WTC11 (cell line): Measurements from ENCODE around the gene HYDIN. TPM values are rescaled to one million over a fixed set of nuclear protein-coding genes. Genes with fewer than 3 reads are reported as not detected.

Source experiments
- ATAC-seq: fragments of 200-7000 bp; cut with Tn5 transposase; 2 replicates; pipeline ENCODE4 v1.10.0; 2021; ENCODE audit warnings: mild to moderate bottlenecking, moderate library complexity
- CTCF ChIA-PET: fragments of 300-600 bp; sonication (Branson Sonifier 250); formaldehyde crosslinking; loops from one replicate; lab custom pipeline; 2021; ENCODE audit warnings: antibody characterized with exemption; lab: Charles Lee
- POLR2A ChIA-PET: fragments of 350-600 bp; sonication (Branson Sonifier 250); formaldehyde crosslinking; loops from one replicate; lab custom pipeline; 2021; ENCODE audit warnings: antibody characterized with exemption; lab: Charles Lee
- DNase-seq: peaks from one replicate; pipeline ENCODE4 v3.0.0; 2021; ENCODE audit warnings: low spot score
- H3K27ac Mint-ChIP-seq: 2 replicates; pipeline ENCODE4 v1.8.0; 2021; ENCODE audit warnings: mixed read lengths
- H3K27me3 Mint-ChIP-seq: 2 replicates; pipeline ENCODE4 v1.8.0; 2021; ENCODE audit warnings: low read depth, mild to moderate bottlenecking, moderate library complexity, mixed read lengths
- H3K36me3 Mint-ChIP-seq: 2 replicates; pipeline ENCODE4 v1.8.0; 2021; ENCODE audit warnings: mixed read lengths
- H3K4me1 Mint-ChIP-seq: 2 replicates; pipeline ENCODE4 v1.8.0; 2022; ENCODE audit warnings: mixed read lengths
- H3K4me3 Mint-ChIP-seq: 2 replicates; pipeline ENCODE4 v1.8.0; 2021; ENCODE audit warnings: mild to moderate bottlenecking, moderate library complexity, mixed read lengths
- H3K9me3 Mint-ChIP-seq: 2 replicates; pipeline ENCODE4 v1.8.0; 2021; ENCODE audit warnings: mixed read lengths
- CREB1 ChIP-seq: sonication (generic); formaldehyde crosslinking; IDR thresholded peaks from 2 replicates; pipeline ENCODE4 v1.8.0; 2023; ENCODE audit warnings: mild to moderate bottlenecking, missing genetic modification reagents
- GRHL2 ChIP-seq: fragments of 250-450 bp; sonication (Bioruptor Pico); IDR thresholded peaks from 2 replicates; pipeline ENCODE4 v1.8.0; 2022; ENCODE audit warnings: mild to moderate bottlenecking, moderate library complexity; ENCODE audit not compliant: insufficient replicate concordance, severe bottlenecking
- NFATC4 ChIP-seq: fragments of 250-450 bp; sonication (Bioruptor Pico); IDR thresholded peaks from 2 replicates; pipeline ENCODE4 v1.9.0; 2021; ENCODE audit warnings: mild to moderate bottlenecking
- ZNF121 ChIP-seq: sonication (generic); formaldehyde crosslinking; IDR thresholded peaks from 2 replicates; pipeline ENCODE4 v1.8.0; 2023; ENCODE audit warnings: missing genetic modification reagents
- ZNF317 ChIP-seq: sonication (generic); formaldehyde crosslinking; IDR thresholded peaks from 2 replicates; pipeline ENCODE4 v1.8.1; 2023; ENCODE audit warnings: low read depth, mild to moderate bottlenecking, moderate library complexity, missing genetic modification reagents, borderline replicate concordance
- ZNF416 ChIP-seq: fragments of 250-450 bp; sonication (Bioruptor Pico); IDR thresholded peaks from 2 replicates; pipeline ENCODE4 v1.9.0; 2021; ENCODE audit warnings: mild to moderate bottlenecking, inconsistent platforms
- total RNA-seq: library from RNA; stranded (reverse); gene quantifications from 3 replicates; pipeline ENCODE4 v1.2.3, GENCODE V29; 2021
- TF ChIP-seq, protein P1 (sequence below): sonication (generic); formaldehyde crosslinking; IDR thresholded peaks from 2 replicates; pipeline ENCODE4 v1.8.0; 2023; ENCODE audit warnings: missing genetic modification reagents
- TF ChIP-seq, protein P2 (sequence below): sonication (generic); formaldehyde crosslinking; IDR thresholded peaks from 2 replicates; pipeline ENCODE4 v1.8.1; 2022; ENCODE audit warnings: mild to moderate bottlenecking, missing genetic modification reagents, moderate library complexity, borderline replicate concordance
- TF ChIP-seq, protein P3 (sequence below): fragments of 250-450 bp; sonication (Bioruptor Pico); IDR thresholded peaks from 2 replicates; pipeline ENCODE4 v1.8.0; 2021; ENCODE audit warnings: mild to moderate bottlenecking
- TF ChIP-seq, protein P4 (sequence below): sonication (generic); formaldehyde crosslinking; conservative IDR thresholded peaks from 2 replicates; pipeline ENCODE4 v1.8.1; 2023; ENCODE audit warnings: mild to moderate bottlenecking, low read depth, missing genetic modification reagents, moderate library complexity
- TF ChIP-seq, protein P5 (sequence below): sonication (generic); formaldehyde crosslinking; IDR thresholded peaks from 2 replicates; pipeline ENCODE4 v1.8.0; 2023; ENCODE audit warnings: mild to moderate bottlenecking, missing genetic modification reagents
- TF ChIP-seq, protein P6 (sequence below): sonication (generic); formaldehyde crosslinking; IDR thresholded peaks from 2 replicates; pipeline ENCODE4 v1.8.0; 2022; ENCODE audit warnings: mild to moderate bottlenecking, missing genetic modification reagents
- TF ChIP-seq, protein P7 (sequence below): sonication (generic); formaldehyde crosslinking; IDR thresholded peaks from 2 replicates; pipeline ENCODE4 v1.8.1; 2023; ENCODE audit warnings: mild to moderate bottlenecking, moderate library complexity, missing genetic modification reagents

HYDIN gene
- total RNA-seq, 1 experiment from 2014 or later: 2.6 TPM

DNA sequence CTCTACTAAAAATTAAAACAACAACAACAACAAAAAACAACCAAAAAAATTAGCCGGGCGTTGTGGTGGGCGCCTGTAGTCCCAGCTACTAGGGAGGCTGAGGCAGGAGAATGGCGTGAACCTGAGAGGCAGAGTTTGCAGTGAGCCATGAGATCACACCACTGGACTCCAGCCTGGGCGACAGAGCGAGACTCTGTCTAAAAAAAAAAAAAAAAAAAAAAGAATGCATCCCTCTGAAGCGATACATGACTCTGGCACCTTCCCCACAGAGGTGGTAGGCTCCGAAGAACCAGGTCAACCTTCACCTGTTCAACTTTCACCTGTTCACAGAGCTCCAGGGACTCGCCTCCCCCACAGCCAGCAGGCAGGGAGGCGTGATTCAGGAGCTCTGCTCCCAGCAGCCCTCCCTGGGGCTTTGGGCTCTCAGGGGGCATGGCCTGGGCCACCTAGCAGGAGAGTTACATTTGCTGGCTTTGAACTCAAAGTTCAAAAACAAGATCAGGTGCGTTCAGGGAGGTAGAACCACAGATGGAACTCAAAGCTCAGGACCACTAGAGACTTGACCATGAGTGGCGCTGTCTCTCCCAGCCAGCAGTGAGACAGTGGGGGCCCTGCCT, 435.1 kb downstream of the HYDIN start:
- Mint-ChIP-seq H3K27ac (no peak overlapping the region), H3K36me3 (peaks cover 8% of the 10 kb centered on the region; the same call in 1 of the 2 replicates), H3K27me3 (no peaks in the 10 kb centered on the region), H3K4me1 (peaks cover 18% of the 10 kb centered on the region), H3K4me3 (no peak overlapping the region), H3K9me3 (no peaks in the 10 kb centered on the region)
- ChIA-PET POLR2A (no interaction called here), CTCF (no interaction called here)
- DNase-seq (no peak), ATAC-seq (no peak)
- TF ChIP-seq, protein P1, sequence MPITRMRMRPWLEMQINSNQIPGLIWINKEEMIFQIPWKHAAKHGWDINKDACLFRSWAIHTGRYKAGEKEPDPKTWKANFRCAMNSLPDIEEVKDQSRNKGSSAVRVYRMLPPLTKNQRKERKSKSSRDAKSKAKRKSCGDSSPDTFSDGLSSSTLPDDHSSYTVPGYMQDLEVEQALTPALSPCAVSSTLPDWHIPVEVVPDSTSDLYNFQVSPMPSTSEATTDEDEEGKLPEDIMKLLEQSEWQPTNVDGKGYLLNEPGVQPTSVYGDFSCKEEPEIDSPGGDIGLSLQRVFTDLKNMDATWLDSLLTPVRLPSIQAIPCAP: no peak
- TF ChIP-seq, protein P2, sequence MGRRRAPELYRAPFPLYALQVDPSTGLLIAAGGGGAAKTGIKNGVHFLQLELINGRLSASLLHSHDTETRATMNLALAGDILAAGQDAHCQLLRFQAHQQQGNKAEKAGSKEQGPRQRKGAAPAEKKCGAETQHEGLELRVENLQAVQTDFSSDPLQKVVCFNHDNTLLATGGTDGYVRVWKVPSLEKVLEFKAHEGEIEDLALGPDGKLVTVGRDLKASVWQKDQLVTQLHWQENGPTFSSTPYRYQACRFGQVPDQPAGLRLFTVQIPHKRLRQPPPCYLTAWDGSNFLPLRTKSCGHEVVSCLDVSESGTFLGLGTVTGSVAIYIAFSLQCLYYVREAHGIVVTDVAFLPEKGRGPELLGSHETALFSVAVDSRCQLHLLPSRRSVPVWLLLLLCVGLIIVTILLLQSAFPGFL (CRISPR knock-in tag): no peak
- TF ChIP-seq CREB1 (CRISPR knock-in tag) (no peak), ZNF416 (CRISPR knock-in tag) (no peak), GRHL2 (CRISPR knock-in tag) (no peak), ZNF121 (CRISPR knock-in tag) (no peak), NFATC4 (no peak), ZNF317 (no peak)
- TF ChIP-seq, protein P3, sequence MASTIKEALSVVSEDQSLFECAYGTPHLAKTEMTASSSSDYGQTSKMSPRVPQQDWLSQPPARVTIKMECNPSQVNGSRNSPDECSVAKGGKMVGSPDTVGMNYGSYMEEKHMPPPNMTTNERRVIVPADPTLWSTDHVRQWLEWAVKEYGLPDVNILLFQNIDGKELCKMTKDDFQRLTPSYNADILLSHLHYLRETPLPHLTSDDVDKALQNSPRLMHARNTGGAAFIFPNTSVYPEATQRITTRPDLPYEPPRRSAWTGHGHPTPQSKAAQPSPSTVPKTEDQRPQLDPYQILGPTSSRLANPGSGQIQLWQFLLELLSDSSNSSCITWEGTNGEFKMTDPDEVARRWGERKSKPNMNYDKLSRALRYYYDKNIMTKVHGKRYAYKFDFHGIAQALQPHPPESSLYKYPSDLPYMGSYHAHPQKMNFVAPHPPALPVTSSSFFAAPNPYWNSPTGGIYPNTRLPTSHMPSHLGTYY (CRISPR knock-in tag): no peak
- TF ChIP-seq, protein P4, sequence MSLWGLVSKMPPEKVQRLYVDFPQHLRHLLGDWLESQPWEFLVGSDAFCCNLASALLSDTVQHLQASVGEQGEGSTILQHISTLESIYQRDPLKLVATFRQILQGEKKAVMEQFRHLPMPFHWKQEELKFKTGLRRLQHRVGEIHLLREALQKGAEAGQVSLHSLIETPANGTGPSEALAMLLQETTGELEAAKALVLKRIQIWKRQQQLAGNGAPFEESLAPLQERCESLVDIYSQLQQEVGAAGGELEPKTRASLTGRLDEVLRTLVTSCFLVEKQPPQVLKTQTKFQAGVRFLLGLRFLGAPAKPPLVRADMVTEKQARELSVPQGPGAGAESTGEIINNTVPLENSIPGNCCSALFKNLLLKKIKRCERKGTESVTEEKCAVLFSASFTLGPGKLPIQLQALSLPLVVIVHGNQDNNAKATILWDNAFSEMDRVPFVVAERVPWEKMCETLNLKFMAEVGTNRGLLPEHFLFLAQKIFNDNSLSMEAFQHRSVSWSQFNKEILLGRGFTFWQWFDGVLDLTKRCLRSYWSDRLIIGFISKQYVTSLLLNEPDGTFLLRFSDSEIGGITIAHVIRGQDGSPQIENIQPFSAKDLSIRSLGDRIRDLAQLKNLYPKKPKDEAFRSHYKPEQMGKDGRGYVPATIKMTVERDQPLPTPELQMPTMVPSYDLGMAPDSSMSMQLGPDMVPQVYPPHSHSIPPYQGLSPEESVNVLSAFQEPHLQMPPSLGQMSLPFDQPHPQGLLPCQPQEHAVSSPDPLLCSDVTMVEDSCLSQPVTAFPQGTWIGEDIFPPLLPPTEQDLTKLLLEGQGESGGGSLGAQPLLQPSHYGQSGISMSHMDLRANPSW (CRISPR knock-in tag): no peak
- TF ChIP-seq, protein P5, sequence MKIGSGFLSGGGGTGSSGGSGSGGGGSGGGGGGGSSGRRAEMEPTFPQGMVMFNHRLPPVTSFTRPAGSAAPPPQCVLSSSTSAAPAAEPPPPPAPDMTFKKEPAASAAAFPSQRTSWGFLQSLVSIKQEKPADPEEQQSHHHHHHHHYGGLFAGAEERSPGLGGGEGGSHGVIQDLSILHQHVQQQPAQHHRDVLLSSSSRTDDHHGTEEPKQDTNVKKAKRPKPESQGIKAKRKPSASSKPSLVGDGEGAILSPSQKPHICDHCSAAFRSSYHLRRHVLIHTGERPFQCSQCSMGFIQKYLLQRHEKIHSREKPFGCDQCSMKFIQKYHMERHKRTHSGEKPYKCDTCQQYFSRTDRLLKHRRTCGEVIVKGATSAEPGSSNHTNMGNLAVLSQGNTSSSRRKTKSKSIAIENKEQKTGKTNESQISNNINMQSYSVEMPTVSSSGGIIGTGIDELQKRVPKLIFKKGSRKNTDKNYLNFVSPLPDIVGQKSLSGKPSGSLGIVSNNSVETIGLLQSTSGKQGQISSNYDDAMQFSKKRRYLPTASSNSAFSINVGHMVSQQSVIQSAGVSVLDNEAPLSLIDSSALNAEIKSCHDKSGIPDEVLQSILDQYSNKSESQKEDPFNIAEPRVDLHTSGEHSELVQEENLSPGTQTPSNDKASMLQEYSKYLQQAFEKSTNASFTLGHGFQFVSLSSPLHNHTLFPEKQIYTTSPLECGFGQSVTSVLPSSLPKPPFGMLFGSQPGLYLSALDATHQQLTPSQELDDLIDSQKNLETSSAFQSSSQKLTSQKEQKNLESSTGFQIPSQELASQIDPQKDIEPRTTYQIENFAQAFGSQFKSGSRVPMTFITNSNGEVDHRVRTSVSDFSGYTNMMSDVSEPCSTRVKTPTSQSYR (CRISPR knock-in tag): no peak
- TF ChIP-seq, protein P6, sequence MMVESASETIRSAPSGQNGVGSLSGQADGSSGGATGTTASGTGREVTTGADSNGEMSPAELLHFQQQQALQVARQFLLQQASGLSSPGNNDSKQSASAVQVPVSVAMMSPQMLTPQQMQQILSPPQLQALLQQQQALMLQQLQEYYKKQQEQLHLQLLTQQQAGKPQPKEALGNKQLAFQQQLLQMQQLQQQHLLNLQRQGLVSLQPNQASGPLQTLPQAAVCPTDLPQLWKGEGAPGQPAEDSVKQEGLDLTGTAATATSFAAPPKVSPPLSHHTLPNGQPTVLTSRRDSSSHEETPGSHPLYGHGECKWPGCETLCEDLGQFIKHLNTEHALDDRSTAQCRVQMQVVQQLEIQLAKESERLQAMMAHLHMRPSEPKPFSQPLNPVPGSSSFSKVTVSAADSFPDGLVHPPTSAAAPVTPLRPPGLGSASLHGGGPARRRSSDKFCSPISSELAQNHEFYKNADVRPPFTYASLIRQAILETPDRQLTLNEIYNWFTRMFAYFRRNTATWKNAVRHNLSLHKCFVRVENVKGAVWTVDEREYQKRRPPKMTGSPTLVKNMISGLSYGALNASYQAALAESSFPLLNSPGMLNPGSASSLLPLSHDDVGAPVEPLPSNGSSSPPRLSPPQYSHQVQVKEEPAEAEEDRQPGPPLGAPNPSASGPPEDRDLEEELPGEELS (CRISPR knock-in tag): no peak
- TF ChIP-seq, protein P7, sequence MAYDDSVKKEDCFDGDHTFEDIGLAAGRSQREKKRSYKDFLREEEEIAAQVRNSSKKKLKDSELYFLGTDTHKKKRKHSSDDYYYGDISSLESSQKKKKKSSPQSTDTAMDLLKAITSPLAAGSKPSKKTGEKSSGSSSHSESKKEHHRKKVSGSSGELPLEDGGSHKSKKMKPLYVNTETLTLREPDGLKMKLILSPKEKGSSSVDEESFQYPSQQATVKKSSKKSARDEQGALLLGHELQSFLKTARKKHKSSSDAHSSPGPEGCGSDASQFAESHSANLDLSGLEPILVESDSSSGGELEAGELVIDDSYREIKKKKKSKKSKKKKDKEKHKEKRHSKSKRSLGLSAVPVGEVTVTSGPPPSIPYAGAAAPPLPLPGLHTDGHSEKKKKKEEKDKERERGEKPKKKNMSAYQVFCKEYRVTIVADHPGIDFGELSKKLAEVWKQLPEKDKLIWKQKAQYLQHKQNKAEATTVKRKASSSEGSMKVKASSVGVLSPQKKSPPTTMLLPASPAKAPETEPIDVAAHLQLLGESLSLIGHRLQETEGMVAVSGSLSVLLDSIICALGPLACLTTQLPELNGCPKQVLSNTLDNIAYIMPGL (CRISPR knock-in tag): no peak
